NOMO-1 (cell line): Measurements from ENCODE around the gene C5AR2.
"Not testable (repeated sequence)": the region's sequence is repeated elsewhere in the genome, so short reads cannot be mapped to it uniquely, and the experiment has no call there.

ENCODE experiments used
- DNase-seq, 2 experiments: peaks; one replicate each; lab custom pipeline; 2025; ENCODE audit not compliant: unreplicated experiment in 2 of 2; lab: John Stamatoyannopoulos, UW

Gene C5AR2

GRCh38 chr19:47323409-47323808 lies 8.6 kb upstream of the C5AR2 start:
- no peak for DNase-seq

- DNase-seq, result no peak
Observed at GRCh38 chr19:47323872-47324271, 8.1 kb upstream of the C5AR2 start.

- peak; percentile 62 to 66 for DNase-seq
Observed at GRCh38 chr19:47324502-47324901, 7.5 kb upstream of the C5AR2 start.

GRCh38 chr19:47330466-47330869 lies 1.5 kb upstream of the C5AR2 start:
- DNase-seq, result peak; percentile 15 to 56

GRCh38 chr19:47331490-47331889 lies 485 bp upstream of the C5AR2 start:
- DNase-seq, result no peak

- DNase-seq, result peak; percentile 83 to 95
Observed at GRCh38 chr19:47336765-47337718, 5.1 kb downstream of the C5AR2 start.

- DNase-seq, result no peak
Observed at GRCh38 chr19:47339196-47339880, 7.4 kb downstream of the C5AR2 start.

- DNase-seq, result no peak
Observed at GRCh38 chr19:47340477-47341208, 8.7 kb downstream of the C5AR2 start.

GRCh38 chr19:47341734-47342133 lies 9.8 kb downstream of the C5AR2 start:
- no peak for DNase-seq

- DNase-seq, result no peak
Observed at GRCh38 chr19:47343194-47343802, 11.3 kb downstream of the C5AR2 start.

GRCh38 chr19:47344425-47344824 lies 12.4 kb downstream of the C5AR2 start:
- DNase-seq, result no peak

GRCh38 chr19:47346024-47346423 lies 14.0 kb downstream of the C5AR2 start:
- DNase-seq, result not testable (repeated sequence)

- DNase-seq, result peak; percentile 97 to 100
Observed at GRCh38 chr19:47348819-47349795, 17.1 kb downstream of the C5AR2 start, which contains the start of gene DHX34. Gene DHX34, plus strand, starts transcription at chr19:47349315. Its CDS starts 3,716 bp downstream, at chr19:47353031.

- DNase-seq, result no peak
Observed at GRCh38 chr19:47350630-47351029, 18.7 kb downstream of the C5AR2 start.

- DNase-seq, result peak in 1 of 2 experiments; percentile 20
Observed at GRCh38 chr19:47351548-47351947, 19.6 kb downstream of the C5AR2 start.

- no peak for DNase-seq
Observed at GRCh38 chr19:47352095-47352494, 20.1 kb downstream of the C5AR2 start.

GRCh38 chr19:47353307-47353712 lies 21.3 kb downstream of the C5AR2 start:
- DNase-seq, result no peak

- DNase-seq, result no peak
Observed at GRCh38 chr19:47356900-47357299, 24.9 kb downstream of the C5AR2 start.
